Keratinocyte (primary cell): ENCODE data around the gene PAK3. TPM values are rescaled to one million over a fixed set of nuclear protein-coding genes. Genes with fewer than 3 reads are reported as not detected.

Experiments used
- DNase-seq: peaks from one replicate; pipeline ENCODE4 v3.0.0-alpha.2; 2011; ENCODE audit warnings: low read depth, missing footprints, low spot score
- FAIRE-seq: peaks from 2 replicates; lab custom pipeline; 2011; peaks lifted over from hg19 to GRCh38; lab: Jason Lieb, UNC
- H2AFZ ChIP-seq: 2 replicates; pipeline ENCODE4 v1.6.0; 2012; ENCODE audit warnings: low read length, control low read depth, inconsistent platforms; ENCODE audit not compliant: control insufficient read depth
- H3K27ac ChIP-seq: 2 replicates; pipeline ENCODE4 v1.5.1; 2011; ENCODE audit warnings: low read length; ENCODE audit not compliant: control insufficient read depth, insufficient read depth
- H3K27me3 ChIP-seq: 3 replicates; pipeline ENCODE4 v1.6.0; 2011; ENCODE audit warnings: low read length; ENCODE audit not compliant: control insufficient read depth, insufficient read depth; ENCODE audit errors: extremely low read depth
- H3K36me3 ChIP-seq, 2 experiments: 2 replicates in 1 of 2; 3 replicates in 1 of 2; pipeline ENCODE4 v1.5.1; 2011; ENCODE audit warnings: low read length in 2 of 2, mild to moderate bottlenecking in 1 of 2; ENCODE audit not compliant: control insufficient read depth in 2 of 2, insufficient read depth in 2 of 2; ENCODE audit errors: extremely low read depth in 1 of 2
- H3K4me1 ChIP-seq: 3 replicates; pipeline ENCODE4 v1.5.1; 2011; ENCODE audit warnings: low read length; ENCODE audit not compliant: control insufficient read depth, insufficient read depth; ENCODE audit errors: extremely low read depth
- H3K4me2 ChIP-seq: 3 replicates; pipeline ENCODE4 v1.6.0; 2011; ENCODE audit warnings: low read depth, low read length; ENCODE audit not compliant: control insufficient read depth, insufficient read depth; ENCODE audit errors: extremely low read depth
- H3K4me3 ChIP-seq, 3 experiments: fragments of 200-600 bp in 1 of 3; sonication (generic) in 1 of 3; 2 replicates in 2 of 3; 3 replicates in 1 of 3; pipeline ENCODE4 v1.5.1; 2011 to 2016; ENCODE audit warnings: low read length in 3 of 3, mild to moderate bottlenecking in 3 of 3, control low read depth in 2 of 3, inconsistent platforms in 1 of 3, low read depth in 1 of 3, mixed read lengths in 1 of 3, mixed run types in 1 of 3, moderate library complexity in 1 of 3; ENCODE audit not compliant: control insufficient read depth in 2 of 3, insufficient read depth in 2 of 3; ENCODE audit errors: extremely low read depth in 1 of 3
- H3K79me2 ChIP-seq: 2 replicates; pipeline ENCODE4 v1.6.0; 2012; ENCODE audit warnings: low read length; ENCODE audit not compliant: control insufficient read depth, insufficient read depth
- H3K9ac ChIP-seq: 3 replicates; pipeline ENCODE4 v1.6.0; 2011; ENCODE audit warnings: low read length; ENCODE audit not compliant: control insufficient read depth, insufficient read depth; ENCODE audit errors: extremely low read depth
- H3K9me1 ChIP-seq: 3 replicates; pipeline ENCODE4 v1.6.0; 2011; ENCODE audit warnings: low read length; ENCODE audit not compliant: control insufficient read depth, insufficient read depth; ENCODE audit errors: extremely low read depth
- H3K9me3 ChIP-seq: 2 replicates; pipeline ENCODE4 v1.5.1; 2012; ENCODE audit warnings: low read depth, low read length; ENCODE audit not compliant: control insufficient read depth
- H4K20me1 ChIP-seq: 3 replicates; pipeline ENCODE4 v1.6.0; 2011; ENCODE audit warnings: low read length; ENCODE audit not compliant: control insufficient read depth, insufficient read depth; ENCODE audit errors: extremely low read depth
- CTCF ChIP-seq, 3 experiments: IDR thresholded peaks in 1 of 3; conservative IDR thresholded peaks in 1 of 3; optimal IDR thresholded peaks in 1 of 3; 2 replicates in 2 of 3; 3 replicates in 1 of 3; pipeline versions ENCODE3 to v1.5.1; 2011; ENCODE audit warnings: low read length in 3 of 3, mild to moderate bottlenecking in 3 of 3, moderate library complexity in 2 of 3, control low read depth in 1 of 3, inconsistent platforms in 1 of 3; ENCODE audit not compliant: insufficient read depth in 2 of 3; ENCODE audit errors: extremely low read depth in 1 of 3
- EZH2 ChIP-seq: IDR thresholded peaks from one replicate; pipeline ENCODE4 v1.6.1; 2012; ENCODE audit warnings: inconsistent platforms, mild to moderate bottlenecking, low read length, moderate library complexity
- dilution Hi-C: fragments of 300-500 bp; cut with MboI; formaldehyde crosslinking; loops from one replicate; pipeline ENCODE4 v1.7.0; 2020; ENCODE audit warnings: low sequenced_read_pairs; ENCODE audit not compliant: extremely low pct_ligation_motif_present
- polyA plus RNA-seq, 5 experiments: library from polyadenylated mRNA; depleted of rRNA in 3 of 5; stranded (reverse) in 3 of 5; stranded (forward) in 1 of 5; unstranded in 1 of 5; fragments of >200 nt; gene quantifications; 1 replicate in 1 of 5; 2 replicates in 3 of 5; 3 replicates in 1 of 5; pipeline versions ENCODE4 v1.2.1 to v1.2.3, GENCODE V29; 2011 to 2012; ENCODE audit warnings: missing spikeins in 2 of 5, low read depth in 1 of 5, low replicate concordance in 1 of 5

PAK3 gene
- polyA plus RNA-seq, 1 donor (not counting 4 experiments of a cell fraction or from before 2014, with no cell fraction given), result 0.34 TPM

- Histone ChIP-seq H3K4me2 (no peak overlapping the region), H3K9me1 (no peaks in the 10 kb centered on the region), H3K4me1 (no peaks in the 10 kb centered on the region), H4K20me1 (no peaks in the 10 kb centered on the region), H3K4me3 (no peak overlapping the region), H3K27ac (no peak overlapping the region), H2AFZ (no peak overlapping the region), H3K9ac (no peak overlapping the region), H3K27me3 (no peaks in the 10 kb centered on the region), H3K9me3 (no peaks in the 10 kb centered on the region), H3K36me3 (no peaks in the 10 kb centered on the region), H3K79me2 (no peaks in the 10 kb centered on the region)
- TF ChIP-seq EZH2 (no peak), CTCF (optimal IDR thresholded peaks at IDR 0.05 in 1 of 3, IDR thresholded peaks at IDR 0.05 in 1 of 3, conservative IDR thresholded peaks at IDR 0.05 in 1 of 3; ENCODE audit: extremely low read depth in 1 of 3, insufficient read depth in 2 of 3, low read length in 3 of 3) (peak in 2 of 3 experiments; percentile 36 to 39)
- dilution Hi-C loops, result no loop called here
- DNase-seq (no peak), FAIRE-seq (no peak)
Observed at GRCh38 chrX:111168314-111168713, 72.3 kb downstream of the PAK3 start.

GRCh38 chrX:111169141-111169540 lies 73.2 kb downstream of the PAK3 start:
- Histone ChIP-seq H3K4me1 (no peaks in the 10 kb centered on the region), H3K79me2 (no peaks in the 10 kb centered on the region), H3K9ac (no peak overlapping the region), H3K27me3 (no peaks in the 10 kb centered on the region), H3K9me3 (no peaks in the 10 kb centered on the region), H3K4me2 (no peak overlapping the region), H3K4me3 (no peak overlapping the region), H3K36me3 (no peaks in the 10 kb centered on the region), H3K27ac (no peak overlapping the region), H4K20me1 (no peaks in the 10 kb centered on the region), H3K9me1 (no peaks in the 10 kb centered on the region), H2AFZ (no peak overlapping the region)
- FAIRE-seq, result no peak
- TF ChIP-seq CTCF (optimal IDR thresholded peaks at IDR 0.05 in 1 of 3, IDR thresholded peaks at IDR 0.05 in 1 of 3, conservative IDR thresholded peaks at IDR 0.05 in 1 of 3; ENCODE audit: extremely low read depth in 1 of 3, insufficient read depth in 2 of 3, low read length in 3 of 3) (no peak), EZH2 (no peak)
- DNase-seq, result no peak
- dilution Hi-C loops, result no loop called here
